Dermis microvascular lymphatic vessel endothelial cell (primary cell): Measurements from ENCODE around the gene BCKDHB. TPM values are rescaled to one million over a fixed set of nuclear protein-coding genes. Genes with fewer than 3 reads are reported as not detected.
A peak's percentile ranks its signal among the peaks of the same experiment; 100 is the strongest.

Experiments
- DNase-seq, 2 donors: peaks; one replicate each; pipeline versions ENCODE4 v3.0.0 to v3.0.0-alpha.2; 2010; ENCODE audit warnings: low read depth in 2 of 2
- total RNA-seq: library from RNA; depleted of rRNA; stranded (reverse); fragments of >200 nt; gene quantifications from 2 replicates; pipeline ENCODE4 v1.2.1, GENCODE V29; 2014

Gene BCKDHB
- total RNA-seq, 1 donor from 2014 or later: 7.7 TPM

DNA sequence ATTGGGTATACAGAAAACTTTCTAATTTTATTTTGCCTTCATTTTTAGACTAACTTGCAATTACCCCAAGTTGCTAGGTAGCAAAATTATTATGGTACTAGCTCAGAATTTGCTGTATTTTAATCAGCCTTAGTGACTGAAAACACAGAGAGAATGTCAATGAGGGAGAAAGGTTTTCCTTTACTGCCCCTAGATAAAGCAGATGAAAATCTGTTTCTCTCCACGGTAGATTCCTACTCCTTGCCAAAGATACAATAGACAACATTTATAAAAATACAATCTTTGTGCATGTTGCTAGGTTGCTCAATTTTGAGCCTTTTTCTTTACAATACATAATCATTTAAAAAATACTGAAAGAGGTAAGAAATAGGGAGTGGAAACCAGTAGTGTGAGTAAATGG is 222.2 kb downstream of the BCKDHB start:
- DNase-seq: no peak

DNA sequence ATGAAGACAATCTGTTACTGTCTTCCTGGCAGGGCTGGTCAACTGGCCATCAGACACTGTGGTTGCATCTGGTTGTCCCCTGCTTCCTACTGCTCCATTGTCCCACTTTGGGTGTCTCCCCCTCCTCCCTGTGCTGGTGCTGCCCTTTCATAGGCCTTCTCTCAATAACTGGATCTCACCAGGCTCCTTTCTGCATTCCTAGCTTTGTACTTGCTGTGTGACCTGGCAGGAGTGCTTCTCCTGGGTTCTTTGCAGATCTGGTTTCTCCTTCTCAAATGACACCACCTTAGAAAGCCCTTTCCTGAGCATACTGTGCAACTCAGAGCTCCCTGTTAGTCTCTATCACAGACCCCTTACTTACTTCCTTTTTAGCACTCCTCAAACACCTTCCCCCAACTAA is 223.0 kb downstream of the BCKDHB start:
- no peak for DNase-seq

DNA sequence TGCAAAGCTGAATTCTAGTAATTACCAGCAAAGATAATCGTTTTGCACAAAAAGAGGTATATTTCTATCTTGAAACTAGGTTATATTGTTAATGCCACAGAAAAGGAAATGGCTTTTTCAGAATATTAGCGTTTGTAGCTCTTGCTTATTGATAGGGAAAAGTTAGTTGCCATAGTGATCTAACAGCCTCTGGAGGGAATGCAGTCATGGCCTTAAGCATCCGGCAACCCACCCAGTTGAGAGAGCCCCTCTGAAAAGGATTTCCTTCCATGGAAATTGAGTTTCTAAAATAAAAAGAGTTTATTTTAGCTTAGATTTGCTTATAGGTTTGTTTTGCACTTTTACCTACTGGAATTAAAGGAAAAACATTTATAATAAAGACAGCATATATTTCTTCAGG is 224.5 kb downstream of the BCKDHB start:
- DNase-seq: no peak

DNA sequence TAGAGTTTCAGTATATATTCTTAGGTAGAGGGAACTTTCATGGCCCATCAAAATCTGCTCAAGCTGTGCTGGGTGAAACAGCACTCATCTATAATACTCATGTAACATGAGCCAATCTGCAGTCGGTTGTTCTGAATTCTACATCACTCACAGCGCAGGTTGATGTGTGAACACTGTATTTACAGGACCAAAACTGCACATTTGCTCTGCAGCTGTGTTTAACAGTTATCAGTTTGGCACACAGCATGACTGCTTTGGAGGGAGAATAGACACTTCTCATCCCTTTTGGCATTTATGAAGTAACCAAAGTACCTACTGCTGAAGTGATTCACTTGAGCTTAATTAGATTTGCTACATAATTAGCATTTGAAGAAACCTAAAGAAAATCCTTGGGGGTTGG is 225.1 kb downstream of the BCKDHB start:
- DNase-seq: no peak

DNA sequence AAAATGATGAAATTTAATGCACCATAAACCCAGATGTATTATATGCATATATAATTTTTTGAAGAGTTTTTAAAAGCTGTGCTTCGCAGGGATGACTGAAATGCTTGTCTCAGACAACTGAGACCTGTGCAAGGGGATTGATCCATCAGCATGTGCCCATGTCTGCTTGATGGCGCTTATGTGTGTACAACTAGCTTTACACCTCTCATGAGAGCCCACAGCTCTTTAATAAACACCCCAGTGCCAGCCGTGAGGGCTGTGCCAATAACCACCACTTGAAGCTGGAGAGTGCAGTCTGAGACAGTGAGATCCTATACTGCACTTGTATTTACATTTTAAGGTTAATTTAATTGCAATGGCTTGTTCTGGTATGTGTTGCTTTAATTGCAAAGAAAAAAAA is 225.5 kb downstream of the BCKDHB start:
- DNase-seq: no peak

DNA sequence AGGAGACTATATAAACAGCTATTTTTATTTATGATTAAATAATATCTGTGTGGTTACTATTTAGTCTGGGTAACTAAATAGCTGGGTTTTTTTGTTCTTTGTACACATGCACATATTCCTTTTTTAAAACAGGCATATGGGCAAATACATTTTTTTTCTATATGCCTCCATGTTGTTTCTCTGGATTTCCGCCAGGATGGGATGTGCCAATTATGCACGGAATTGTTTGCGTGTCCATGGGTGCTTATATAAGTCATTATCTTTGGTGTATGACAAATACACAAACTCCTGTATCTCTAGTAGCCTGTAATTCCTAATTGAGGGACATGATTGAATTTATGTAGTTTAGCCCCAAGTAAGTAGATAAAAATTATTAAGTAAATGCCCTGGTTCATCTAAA is 226.9 kb downstream of the BCKDHB start:
- DNase-seq: no peak

DNA sequence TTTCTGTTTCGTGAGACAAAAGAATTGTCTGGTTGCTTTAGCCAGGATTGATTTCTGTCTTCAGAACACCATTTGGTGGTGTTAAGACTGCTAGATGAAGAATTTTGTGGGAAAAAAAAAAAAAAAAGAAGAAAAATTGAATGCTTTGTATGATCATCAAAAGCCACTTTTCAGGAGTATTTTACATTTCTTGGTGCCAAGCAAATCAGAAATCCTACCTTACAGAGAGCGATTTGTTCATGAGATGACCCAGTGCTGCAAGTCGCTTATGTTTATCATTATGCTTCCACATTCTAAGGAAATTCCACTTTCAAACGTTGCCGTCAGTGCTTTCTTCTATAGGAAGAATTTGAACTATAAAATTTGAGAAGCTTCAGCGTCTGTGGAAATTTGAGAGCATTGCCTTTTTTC is 228.7 kb downstream of the BCKDHB start:
- no peak for DNase-seq

DNA sequence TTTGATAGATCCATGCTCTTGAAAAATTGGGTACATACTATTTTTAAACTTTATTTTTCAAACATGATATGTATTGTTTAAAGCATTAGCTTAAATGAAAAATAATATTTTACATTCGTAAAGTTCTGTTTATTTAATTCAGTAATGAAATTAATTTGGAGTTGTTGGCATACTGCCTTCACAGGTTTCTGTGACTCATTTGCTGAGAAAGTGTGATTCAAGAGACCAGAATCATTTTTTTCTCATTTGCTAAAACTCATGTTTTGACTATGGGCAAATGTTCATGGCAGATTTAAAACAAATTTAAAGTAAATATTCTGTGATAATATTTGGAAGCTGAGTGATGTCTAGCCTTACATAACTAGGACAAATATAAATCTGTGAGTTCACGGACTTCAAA is 230.4 kb downstream of the BCKDHB start:
- no peak for DNase-seq

DNA sequence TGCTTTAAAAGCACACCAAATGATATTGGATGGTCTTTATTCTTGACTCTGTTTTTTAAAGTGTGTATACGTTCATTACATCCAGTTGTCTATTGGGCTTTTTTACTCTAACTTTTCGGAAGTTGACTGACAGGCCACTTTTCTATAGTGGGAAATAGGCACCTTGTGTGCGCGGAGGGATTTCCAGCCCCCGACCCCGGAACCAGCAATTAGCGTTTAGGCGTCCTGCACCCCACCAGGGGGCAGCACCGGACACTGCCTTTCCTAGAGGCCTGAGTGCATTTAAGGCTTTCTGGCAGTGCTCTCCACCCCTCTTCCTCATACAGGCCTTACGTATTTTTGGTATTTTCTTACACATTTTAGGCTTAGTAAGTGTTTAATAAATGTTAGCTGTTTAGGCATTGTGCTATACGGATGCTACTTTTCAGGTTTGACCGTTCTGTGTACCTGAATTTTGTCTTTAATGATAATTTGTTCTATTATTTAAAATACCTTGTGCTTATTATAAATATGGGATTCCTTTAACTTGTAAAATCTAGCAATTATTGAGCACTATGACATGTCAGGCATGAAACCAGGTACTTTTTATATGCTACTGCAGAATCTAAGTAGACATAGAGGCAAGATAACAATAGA is 231.8 kb downstream of the BCKDHB start:
- DNase-seq: peak; percentile 29 to 62

DNA sequence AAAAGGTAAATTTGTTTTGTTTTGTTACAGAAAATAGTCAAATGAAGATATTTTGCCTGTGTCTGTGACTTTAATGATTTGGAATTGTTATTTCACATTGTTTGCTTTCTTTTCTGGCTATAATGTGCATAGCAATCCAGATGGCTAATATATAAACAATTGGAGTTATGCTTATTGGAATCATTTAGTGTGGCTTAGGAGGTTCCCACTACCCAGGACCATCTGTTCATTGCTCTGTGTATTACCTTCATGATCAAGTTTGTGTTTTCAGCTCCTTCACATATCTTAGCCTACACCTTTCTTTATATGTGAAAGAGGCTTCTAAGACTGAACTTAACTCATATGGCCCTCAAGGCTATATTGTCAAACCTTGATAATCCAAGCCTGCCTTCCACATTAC is 232.9 kb downstream of the BCKDHB start:
- DNase-seq: no peak

DNA sequence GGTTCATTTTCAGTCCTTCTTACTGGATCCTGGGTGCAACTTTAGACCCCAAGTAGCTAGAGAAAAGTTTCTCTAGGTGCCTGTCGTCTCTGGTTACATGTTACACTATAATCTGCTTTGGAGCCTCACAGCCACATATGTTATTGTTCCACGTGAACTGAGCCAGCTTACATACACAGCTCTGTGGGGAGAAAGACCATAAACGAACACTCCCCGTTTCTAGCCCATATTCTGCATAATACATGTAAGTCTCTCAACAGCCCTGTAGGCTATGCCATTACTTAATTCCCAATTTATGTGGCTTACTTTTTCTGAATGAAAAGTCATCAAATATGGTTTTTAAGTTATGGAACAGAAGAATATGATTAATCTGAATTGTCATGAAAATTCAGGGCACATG is 233.8 kb downstream of the BCKDHB start:
- no peak for DNase-seq

DNA sequence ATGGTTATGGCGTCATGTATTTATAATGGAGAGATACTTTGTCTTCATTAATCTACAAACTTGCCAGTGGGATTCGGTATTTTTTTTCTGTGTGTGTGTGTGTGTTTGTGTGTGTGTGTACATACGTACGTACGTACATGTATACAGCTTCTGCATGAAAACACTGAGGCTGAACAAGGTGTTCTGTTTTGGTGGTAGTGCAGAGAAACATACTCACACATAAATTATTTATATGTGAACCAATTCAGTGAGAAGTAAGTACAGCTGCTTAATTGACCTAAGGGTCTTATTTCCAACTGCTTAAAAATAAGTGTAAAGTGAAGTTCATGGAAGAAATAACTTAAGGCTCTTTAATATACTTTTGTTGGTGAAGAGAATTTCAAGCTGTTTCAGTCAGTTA is 234.2 kb downstream of the BCKDHB start:
- DNase-seq: no peak

DNA sequence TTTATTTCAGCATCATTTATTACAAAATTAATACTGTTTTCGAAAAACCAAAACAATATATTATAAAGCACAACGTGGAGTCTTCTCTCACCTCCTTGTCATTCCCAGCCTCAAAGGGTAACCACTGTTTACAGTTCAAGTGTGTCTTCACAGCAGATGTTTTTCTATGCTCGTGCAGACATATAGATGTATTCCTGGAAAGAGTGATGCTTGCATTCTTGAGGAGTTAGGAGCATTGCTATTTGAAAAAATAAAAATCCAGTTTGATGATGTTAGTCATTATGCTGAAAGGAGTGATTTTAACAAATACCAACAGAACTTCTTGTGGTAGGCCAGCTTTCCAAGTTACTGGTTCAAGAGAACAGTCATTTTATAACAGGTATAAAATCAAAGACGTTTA is 234.9 kb downstream of the BCKDHB start:
- no peak for DNase-seq

DNA sequence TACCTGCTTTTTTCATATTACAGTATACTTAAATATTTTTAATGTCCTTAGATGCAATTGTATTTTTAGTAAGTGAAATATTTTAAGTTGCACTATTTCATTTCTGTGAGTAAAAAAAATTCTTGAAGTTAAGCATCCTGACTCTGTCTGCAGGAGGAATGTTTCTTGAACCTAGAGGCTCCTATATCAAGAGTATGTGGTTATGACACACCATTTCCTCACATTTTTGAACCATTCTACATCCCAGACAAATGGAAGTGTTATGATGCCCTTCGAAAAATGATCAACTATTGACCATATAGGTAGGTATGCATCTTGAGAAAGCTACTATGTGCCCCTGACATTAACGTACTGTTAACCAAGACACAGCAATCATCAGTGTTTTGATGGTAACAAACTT is 237.0 kb downstream of the BCKDHB start:
- DNase-seq: no peak

DNA sequence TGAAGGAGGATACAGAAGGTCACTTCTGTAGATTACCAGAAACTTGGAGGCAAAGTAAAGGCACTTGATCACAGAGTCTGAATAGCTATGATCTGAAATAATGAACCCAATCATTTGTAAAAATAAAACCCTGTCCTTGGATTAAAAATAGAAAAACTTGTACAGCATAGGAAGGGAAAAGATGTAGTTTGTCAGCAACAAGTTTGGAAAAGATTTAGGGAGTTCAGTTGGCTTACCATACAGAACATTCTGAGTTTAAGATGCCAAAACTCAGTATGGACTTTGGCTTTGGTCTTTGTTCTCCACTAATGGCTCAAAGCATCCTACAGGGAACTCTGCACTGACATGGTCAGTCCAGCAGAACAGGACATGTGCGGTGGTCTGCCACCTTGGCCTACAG is 240.6 kb downstream of the BCKDHB start:
- DNase-seq: no peak

DNA sequence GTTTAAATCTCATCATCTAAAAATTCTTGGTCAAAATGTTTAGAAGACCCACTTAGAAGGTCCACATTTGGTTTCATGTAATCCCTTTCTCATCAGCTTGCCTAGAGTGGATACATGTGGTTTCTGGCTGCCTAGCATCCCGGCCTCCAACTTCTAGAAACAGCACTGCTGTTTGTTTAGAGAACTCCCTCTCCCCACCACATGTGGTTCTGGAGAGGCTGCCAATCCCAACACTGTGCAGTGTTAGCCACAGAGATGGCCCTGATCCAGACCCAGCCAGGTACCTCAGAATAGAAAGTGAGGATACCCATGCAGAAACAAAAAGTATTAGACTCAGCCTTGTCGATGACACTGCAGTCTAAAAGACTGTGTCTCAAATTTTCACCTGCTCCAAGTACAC is 241.8 kb downstream of the BCKDHB start:
- no peak for DNase-seq

DNA sequence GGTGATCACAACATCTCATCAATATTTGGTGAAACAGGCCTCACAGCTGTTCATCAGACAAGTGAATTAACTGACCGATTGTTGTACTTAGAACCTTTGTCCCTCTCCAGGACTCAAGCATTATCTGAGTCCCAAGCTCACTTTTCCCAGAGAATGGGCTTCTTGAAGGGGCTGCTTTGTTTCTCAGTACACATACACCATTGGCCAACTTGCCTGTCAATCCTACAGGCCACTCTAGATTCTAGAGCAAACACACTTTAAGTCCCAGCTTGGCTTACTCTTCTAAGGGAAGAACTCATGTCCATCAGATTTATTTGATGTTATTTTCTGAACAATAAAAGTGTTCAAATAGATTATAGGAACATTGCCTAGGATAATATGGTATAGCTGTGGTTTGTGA is 249.5 kb downstream of the BCKDHB start:
- no peak for DNase-seq

DNA sequence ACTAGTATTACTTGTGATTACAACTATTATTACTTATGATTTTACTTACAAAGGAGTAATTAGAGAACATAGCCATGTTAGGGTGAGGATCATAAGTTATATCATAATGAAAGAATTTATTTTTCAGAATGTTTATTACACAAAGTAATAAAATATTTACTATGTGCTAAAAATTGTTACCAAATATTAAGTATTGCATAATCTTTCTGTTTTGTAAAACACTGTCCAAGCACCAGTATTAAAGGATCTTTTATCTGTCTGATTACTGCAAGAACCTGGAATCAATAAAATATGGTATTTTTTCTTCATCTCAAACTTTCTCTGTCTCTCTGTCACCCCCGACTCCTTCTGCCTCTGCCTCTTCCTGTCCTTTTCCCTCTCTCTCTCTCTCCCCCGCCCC is 250.1 kb downstream of the BCKDHB start:
- no peak for DNase-seq

DNA sequence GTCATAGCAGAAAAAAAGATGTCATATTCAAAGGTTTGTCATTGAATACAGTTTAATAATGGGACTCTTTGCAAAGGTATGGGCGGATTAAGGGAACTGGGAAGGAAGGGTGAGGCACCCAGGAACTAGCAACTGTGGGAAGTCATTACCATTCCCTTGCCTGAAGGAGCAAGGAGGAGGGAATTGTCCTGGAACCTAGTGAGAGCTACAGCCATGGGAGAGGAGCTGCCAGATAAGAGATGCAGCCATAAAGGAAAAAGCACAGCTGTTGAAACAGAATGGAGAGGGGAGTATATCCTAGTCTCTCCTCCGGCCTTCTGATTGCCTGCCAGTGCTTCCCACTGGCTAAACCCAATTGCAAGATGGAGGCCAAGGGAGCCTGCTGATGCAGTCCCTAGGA is 250.6 kb downstream of the BCKDHB start:
- DNase-seq: no peak

DNA sequence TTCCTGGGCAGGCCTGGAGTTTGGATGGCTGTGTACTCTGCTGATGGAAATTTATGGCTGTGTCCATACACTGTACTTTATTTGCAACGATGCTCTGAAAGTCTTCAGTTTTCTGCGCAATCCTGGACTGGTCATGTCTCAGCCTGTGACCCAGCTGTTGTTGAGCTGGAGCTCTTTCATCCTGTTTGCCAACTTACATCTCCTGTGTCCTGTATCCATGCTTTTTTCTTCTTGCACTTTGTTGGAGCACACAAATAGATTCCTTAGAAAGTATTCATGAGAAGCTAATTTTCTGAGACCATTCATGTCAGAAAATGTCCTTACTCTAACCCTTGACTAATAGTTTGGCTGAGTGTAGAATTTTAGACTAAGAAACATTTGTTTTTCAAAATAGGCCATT is 251.2 kb downstream of the BCKDHB start:
- DNase-seq: no peak

DNA sequence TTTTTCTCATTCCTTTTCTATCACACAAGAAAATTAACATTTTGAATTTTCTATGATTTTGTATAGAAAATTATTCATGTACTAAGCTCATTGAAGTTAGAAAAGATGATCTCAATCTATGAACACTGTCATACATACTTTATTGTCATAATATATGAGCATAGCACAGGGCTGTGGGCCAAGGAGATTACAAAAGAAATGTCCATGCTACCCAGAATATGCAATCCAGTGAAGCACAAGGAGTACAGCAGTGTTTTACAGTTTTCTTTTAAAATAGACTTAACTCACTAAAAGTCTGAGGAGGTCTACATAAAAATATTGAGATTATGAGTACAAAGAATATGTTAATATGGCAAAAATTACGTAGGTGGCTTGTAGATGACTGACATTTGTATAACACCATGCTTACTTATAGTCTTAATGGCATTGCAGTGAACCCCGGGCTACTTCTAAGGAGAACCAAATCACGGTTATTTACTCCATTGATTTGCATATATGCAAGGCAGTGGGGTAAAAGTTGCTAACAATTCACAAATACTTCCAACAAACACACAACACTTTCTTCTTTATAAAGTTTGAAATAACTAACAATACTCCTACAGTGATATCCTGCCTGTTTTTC is 257.1 kb downstream of the BCKDHB start:
- DNase-seq: no peak

DNA sequence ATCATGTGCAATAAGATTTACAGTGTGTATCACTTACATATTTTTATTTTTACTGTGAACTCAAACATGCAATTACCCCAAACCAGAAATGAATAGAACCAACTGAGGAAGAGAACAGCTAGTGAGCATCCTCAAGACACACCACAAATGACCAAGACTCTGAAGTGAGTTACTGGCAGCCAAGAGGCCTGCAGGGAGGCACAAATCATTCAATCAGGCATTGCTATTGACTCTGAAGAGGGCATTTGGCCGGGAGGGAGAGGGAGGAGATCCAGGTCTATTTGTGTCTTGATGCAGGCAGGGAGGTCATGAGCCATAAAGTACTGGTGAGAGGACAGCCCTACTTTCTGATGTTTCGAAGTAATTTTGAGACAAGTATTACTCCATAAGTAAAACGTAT is 257.7 kb downstream of the BCKDHB start:
- DNase-seq: no peak

DNA sequence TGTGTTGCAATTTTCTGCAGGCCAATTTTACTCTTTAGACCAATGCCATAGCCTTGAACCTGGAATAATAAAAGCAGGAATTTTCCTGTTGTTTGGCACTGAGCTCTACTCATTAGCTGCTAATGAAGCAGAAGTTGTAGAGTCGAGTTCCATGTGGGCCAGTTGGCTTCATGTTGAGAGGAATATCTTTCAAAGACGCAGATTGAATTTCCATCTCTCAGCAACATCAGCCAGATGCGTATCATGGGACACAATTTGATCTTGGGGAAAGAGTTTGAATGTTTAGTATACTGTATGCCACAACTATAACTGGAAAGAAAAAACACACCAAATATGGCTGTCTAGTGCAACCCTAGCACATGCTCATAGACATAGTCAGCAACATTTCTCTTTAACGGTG is 259.6 kb downstream of the BCKDHB start:
- no peak for DNase-seq

DNA sequence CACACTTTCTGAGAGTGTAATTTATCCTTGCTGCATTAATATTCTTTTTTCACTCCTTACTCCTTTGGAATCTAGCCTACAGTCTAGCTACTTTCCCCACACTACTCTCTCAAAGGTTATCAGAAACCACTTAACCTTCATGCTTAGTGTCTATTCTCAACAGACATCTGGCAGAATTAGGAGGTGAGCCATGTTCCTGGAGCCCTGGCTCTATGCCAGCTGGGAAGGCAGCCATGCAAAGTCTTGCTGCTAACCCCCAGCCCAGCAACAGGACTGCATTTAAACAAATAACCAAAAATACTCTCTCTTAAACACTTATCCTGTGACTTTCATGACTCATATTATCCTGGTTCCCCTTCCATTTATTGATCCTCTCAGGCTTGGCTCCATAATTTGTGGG is 260.2 kb downstream of the BCKDHB start:
- peak; percentile 1 to 73 for DNase-seq
